GM23248 (cell line): ENCODE results near the gene CD96.

Experiments used
- EZH2 ChIP-seq: fragments of 200-600 bp; sonication (generic); IDR thresholded peaks from 2 replicates; pipeline ENCODE4 v1.6.1; 2018; ENCODE audit warnings: antibody characterized with exemption, mild to moderate bottlenecking; ENCODE audit not compliant: insufficient read depth, poor library complexity, severe bottlenecking
- EZH2phosphoT487 ChIP-seq: fragments of 200-600 bp; sonication (generic); IDR thresholded peaks from 2 replicates; pipeline ENCODE4 v1.6.1; 2018; ENCODE audit warnings: antibody characterized with exemption, moderate library complexity, mild to moderate bottlenecking, low read depth; ENCODE audit not compliant: insufficient read depth

DNA sequence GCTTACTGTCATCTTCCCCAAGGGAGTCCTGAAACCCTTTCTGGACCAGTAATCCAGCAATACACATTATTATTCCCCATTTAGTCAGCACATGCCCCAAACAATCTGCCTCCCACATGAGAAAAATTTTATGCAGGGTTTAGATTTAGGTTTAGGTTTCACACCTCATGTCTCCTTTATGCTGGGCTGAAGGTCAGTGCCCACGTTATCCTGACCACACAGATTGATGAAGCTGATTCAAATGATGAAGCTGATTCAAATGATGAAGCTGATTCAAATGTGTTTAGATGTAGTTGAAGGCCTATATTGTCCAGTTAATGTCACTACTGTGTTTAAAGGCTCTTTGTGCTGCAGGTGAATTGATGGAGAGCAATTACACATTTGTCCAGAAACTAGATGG, 71.3 kb downstream of the CD96 start:
- TF ChIP-seq EZH2 (no peak), EZH2phosphoT487 (no peak)
